SK-N-SH (cell line): ENCODE data around the gene USP10. TPM values are rescaled to one million over a fixed set of nuclear protein-coding genes. Genes with fewer than 3 reads are reported as not detected.

Experiments used
- CTCF ChIA-PET: fragments of 300-600, 350-600 bp; formaldehyde crosslinking; extraction: SDS; loops from one replicate; lab custom pipeline; 2021; lab: Yijun Ruan, JAX
- POLR2A ChIA-PET: fragments of 350-600 bp; sonication (Branson Sonifier 250); formaldehyde crosslinking; extraction: SDS; loops from one replicate; lab custom pipeline; 2020; ENCODE audit warnings: antibody characterized with exemption, inconsistent platforms; lab: Yijun Ruan, JAX
- DNase-seq: peaks from one replicate; pipeline ENCODE4 v3.0.0; 2012
- H2AFZ ChIP-seq: fragments of 200-600 bp; sonication (generic); 2 replicates; pipeline ENCODE4 v1.8.1; 2016; ENCODE audit warnings: antibody characterized with exemption, mild to moderate bottlenecking, low read depth
- H3F3A ChIP-seq: fragments of 200-600 bp; sonication (generic); replicated peaks from 2 replicates; pipeline ENCODE3; 2016; ENCODE audit warnings: antibody characterized with exemption, mild to moderate bottlenecking; ENCODE audit not compliant: insufficient read depth
- H3K27ac ChIP-seq, 2 experiments: fragments of 200-500 bp in 1 of 2; fragments of 200-600 bp in 1 of 2; sonication (Bioruptor generic) in 1 of 2; sonication (generic), shearing (Covaris generic) in 1 of 2; 2 replicates each; pipeline versions ENCODE4 v1.5.1 to v1.6.1; 2014 to 2016; ENCODE audit warnings: low read depth in 2 of 2, inconsistent platforms in 1 of 2, low read length in 1 of 2, mild to moderate bottlenecking in 1 of 2, mixed read lengths in 1 of 2
- H3K27me3 ChIP-seq: fragments of 200-600 bp; sonication (generic), shearing (Covaris generic); 2 replicates; pipeline ENCODE4 v1.6.1; 2016; ENCODE audit warnings: mixed run types; ENCODE audit not compliant: insufficient read depth
- H3K36me3 ChIP-seq, 2 experiments: fragments of 200-500 bp in 1 of 2; fragments of 200-600 bp in 1 of 2; sonication (Bioruptor generic) in 1 of 2; sonication (generic) in 1 of 2; replicated peaks in 1 of 2; 2 replicates each; pipeline versions ENCODE3 to v1.5.1; 2014 to 2016; ENCODE audit warnings: low read length in 1 of 2, mild to moderate bottlenecking in 1 of 2; ENCODE audit not compliant: insufficient read depth in 2 of 2, control insufficient read depth in 1 of 2
- H3K4me1 ChIP-seq, 2 experiments: fragments of 200-500 bp in 1 of 2; fragments of 200-600 bp in 1 of 2; sonication (Bioruptor generic) in 1 of 2; sonication (generic), shearing (Covaris generic) in 1 of 2; 2 replicates each; pipeline versions ENCODE4 v1.5.1 to v1.6.1; 2014 to 2016; ENCODE audit warnings: low read depth in 1 of 2, low read length in 1 of 2, mixed run types in 1 of 2; ENCODE audit not compliant: insufficient read depth in 2 of 2, control insufficient read depth in 1 of 2
- H3K4me2 ChIP-seq: fragments of 200-600 bp; sonication (generic), shearing (Covaris generic); 2 replicates; pipeline ENCODE4 v1.6.1; 2017; ENCODE audit warnings: mixed run types
- H3K4me3 ChIP-seq, 2 experiments: fragments of 200-500 bp in 1 of 2; fragments of 200-600 bp in 1 of 2; sonication (Bioruptor generic) in 1 of 2; sonication (generic), shearing (Covaris generic) in 1 of 2; 2 replicates each; pipeline versions ENCODE4 v1.5.1 to v1.8.1; 2014 to 2016; ENCODE audit warnings: low read depth in 2 of 2, inconsistent platforms in 1 of 2, low read length in 1 of 2, mild to moderate bottlenecking in 1 of 2, mixed read lengths in 1 of 2, moderate library complexity in 1 of 2
- H3K79me2 ChIP-seq: fragments of 200-600 bp; sonication (generic); 2 replicates; pipeline ENCODE4 v1.8.1; 2017; ENCODE audit warnings: mild to moderate bottlenecking; ENCODE audit not compliant: insufficient read depth
- H3K9ac ChIP-seq: fragments of 200-600 bp; sonication (generic); 2 replicates; pipeline ENCODE4 v1.6.1; 2017; ENCODE audit warnings: mixed run types
- H3K9me2 ChIP-seq: fragments of 200-600 bp; sonication (generic); 2 replicates; pipeline ENCODE4 v1.6.1; 2017; ENCODE audit warnings: mixed run types
- H3K9me3 ChIP-seq: fragments of 200-600 bp; sonication (generic); 2 replicates; pipeline ENCODE4 v1.6.1; 2017; ENCODE audit warnings: mixed run types, mild to moderate bottlenecking, moderate library complexity
- H4K20me1 ChIP-seq: fragments of 200-600 bp; sonication (generic); 2 replicates; pipeline ENCODE4 v1.6.1; 2017; ENCODE audit warnings: mild to moderate bottlenecking, mixed run types; ENCODE audit not compliant: insufficient read depth
- CHD2 ChIP-seq: fragments of 150-350 bp; IDR thresholded peaks from 2 replicates; pipeline ENCODE4 v1.6.1; 2018; ENCODE audit warnings: low read length; ENCODE audit not compliant: partially characterized antibody
- EP300 ChIP-seq, 2 experiments: IDR thresholded peaks; 2 replicates each; pipeline versions ENCODE4 v1.4.0 to v1.6.1; 2012; ENCODE audit warnings: borderline replicate concordance in 1 of 2, low read depth in 1 of 2, low read length in 1 of 2
- EZH2phosphoT487 ChIP-seq: fragments of 200-600 bp; sonication (generic); IDR thresholded peaks from 2 replicates; pipeline ENCODE4 v1.6.1; 2017; ENCODE audit warnings: low read depth, mixed run types, mild to moderate bottlenecking, antibody characterized with exemption, moderate library complexity, borderline replicate concordance
- FOSL2 ChIP-seq: IDR thresholded peaks from 2 replicates; pipeline ENCODE4 v1.4.0; 2012; ENCODE audit warnings: low read depth, mild to moderate bottlenecking, moderate library complexity, borderline replicate concordance
- FOXM1 ChIP-seq: IDR thresholded peaks from 2 replicates; pipeline ENCODE4 v1.4.0; 2012; ENCODE audit warnings: low read depth, mild to moderate bottlenecking
- GABPA ChIP-seq: IDR thresholded peaks from 2 replicates; pipeline ENCODE4 v1.4.0; 2012; ENCODE audit warnings: low read depth, mild to moderate bottlenecking
- GATA2 ChIP-seq: sonication (generic); formaldehyde crosslinking; IDR thresholded peaks from 2 replicates; pipeline ENCODE4 v1.5.0; 2020; ENCODE audit warnings: mild to moderate bottlenecking, missing genetic modification reagents
- MXI1 ChIP-seq: IDR thresholded peaks from 2 replicates; pipeline ENCODE4 v1.6.1; 2012; ENCODE audit warnings: mild to moderate bottlenecking, low read depth, low read length, improper control_type of control experiment
- NRF1 ChIP-seq: IDR thresholded peaks from 2 replicates; pipeline ENCODE4 v1.6.1; 2012; ENCODE audit warnings: low read depth, mild to moderate bottlenecking, low read length
- RFX5 ChIP-seq: IDR thresholded peaks from 2 replicates; pipeline ENCODE4 v1.6.1; 2012; ENCODE audit warnings: mild to moderate bottlenecking, improper control_type of control experiment, low read length
- RXRA ChIP-seq: IDR thresholded peaks from 2 replicates; pipeline ENCODE4 v1.4.0; 2012; ENCODE audit warnings: low read depth, mild to moderate bottlenecking, borderline replicate concordance
- SIN3A ChIP-seq: IDR thresholded peaks from 2 replicates; pipeline ENCODE4 v1.6.1; 2012; ENCODE audit warnings: low read depth, mild to moderate bottlenecking, low read length, moderate library complexity, borderline replicate concordance
- WGBS: methylation state at CpG from one replicate; pipeline ENCODE4 v1.1.6; 2017; ENCODE audit warnings: low lambda C conversion rate; 5-methylcytosine and 5-hydroxymethylcytosine counted together
- polyA plus RNA-seq, 3 experiments: library from polyadenylated mRNA; depleted of rRNA; stranded (reverse); fragments of >200 nt; gene quantifications; 2 replicates each; pipeline ENCODE4 v1.2.3, GENCODE V29; 2012
- TF ChIP-seq, protein P1 (sequence below): IDR thresholded peaks from 2 replicates; pipeline ENCODE4 v1.4.0; 2012; ENCODE audit warnings: low read depth
- TF ChIP-seq, protein P2 (sequence below): IDR thresholded peaks from 2 replicates; pipeline ENCODE4 v1.6.1; 2012; ENCODE audit warnings: mild to moderate bottlenecking, low read depth, low read length, moderate library complexity
- TF ChIP-seq, protein P3 (sequence below): IDR thresholded peaks from 2 replicates; pipeline ENCODE4 v1.4.0; 2012; ENCODE audit warnings: low read depth, borderline replicate concordance
- TF ChIP-seq, protein P4 (sequence below): fragments of 200-600 bp; sonication (generic); IDR thresholded peaks from 2 replicates; pipeline ENCODE4 v1.6.1; 2017; ENCODE audit warnings: antibody characterized with exemption, mild to moderate bottlenecking, moderate library complexity
- TF ChIP-seq, protein P5 (sequence below): IDR thresholded peaks from 2 replicates; pipeline ENCODE4; 2012

USP10 gene
- polyA plus RNA-seq, 1 of the 3 experiments (the other 2 are of a cell fraction) = 49.2 TPM

DNA sequence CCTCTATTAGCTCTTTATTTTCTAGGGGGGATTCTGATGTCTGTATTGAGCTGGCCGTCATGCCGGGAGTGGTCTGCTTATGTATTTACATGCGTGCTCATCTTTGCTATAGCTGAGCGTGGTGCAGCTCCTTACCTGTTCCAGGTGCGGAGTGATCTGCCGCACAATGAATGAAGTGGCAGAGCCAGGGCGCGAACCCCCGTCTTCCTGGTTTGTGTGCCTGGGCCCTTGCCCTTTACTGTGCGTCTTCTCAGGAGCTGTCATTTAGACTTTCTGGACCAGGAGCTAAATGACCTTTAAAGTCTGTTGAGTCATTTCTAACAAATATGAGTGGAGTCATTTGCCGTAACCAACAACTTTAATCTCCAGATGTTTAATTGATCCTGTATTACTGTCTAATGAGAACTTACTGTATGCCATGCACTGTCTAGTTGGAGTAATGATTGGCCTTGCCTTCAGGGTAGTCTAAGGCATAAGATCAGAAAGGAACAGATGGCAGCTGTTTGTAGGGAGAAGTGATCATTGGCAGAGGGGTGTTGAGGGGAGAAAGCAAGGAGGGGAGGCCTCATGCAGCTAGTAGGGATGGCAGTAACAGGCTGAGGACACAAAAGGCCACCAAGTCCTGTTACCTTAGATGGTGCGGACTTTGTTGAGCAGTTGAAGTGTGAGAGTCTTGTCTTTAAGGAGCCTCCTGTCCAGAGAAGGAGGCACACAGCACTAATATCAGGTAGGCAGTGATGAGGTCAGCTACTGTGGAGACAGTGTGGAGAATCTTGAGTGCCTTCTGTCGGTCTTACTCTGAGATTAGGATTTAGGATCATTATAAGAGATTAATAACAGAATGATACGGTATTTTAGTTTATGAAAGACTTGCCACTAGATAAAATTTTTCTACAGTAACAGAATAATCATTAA is 53.9 kb downstream of the USP10 start:
- Histone ChIP-seq H3K4me1 (no peaks in the 10 kb centered on the region; a peak in 1 of 4 replicates), H3K79me2 (peaks cover 96% of the 10 kb centered on the region), H4K20me1 (peaks cover 74% of the 10 kb centered on the region), H3K27me3 (no peaks in the 10 kb centered on the region), H3K9me3 (no peaks in the 10 kb centered on the region), H3K9ac (no peak overlapping the region), H3K27ac (no peak overlapping the region), H3K9me2 (no peaks in the 10 kb centered on the region), H2AFZ (no peak overlapping the region), H3F3A (peaks cover 11% of the 10 kb centered on the region), H3K4me3 (no peak overlapping the region), H3K4me2 (no peak overlapping the region), H3K36me3 (peaks cover 4 to 9% of the 10 kb centered on the region in 2 experiments)
- no peak for DNase-seq
- ChIA-PET CTCF (interaction anchor here (0.8 to 14.8 kb wide), 44 partner anchors 9 to 418 kb away, joined by 3 to 428 read pairs (median 5); no protein-coding TSS in a partner anchor), POLR2A (no interaction called here)
- TF ChIP-seq EP300 (IDR thresholded peaks at IDR 0.05; ENCODE audit: borderline replicate concordance in 1 of 2, low read depth in 1 of 2, low read length in 1 of 2) = no peak
- TF ChIP-seq, protein P1, sequence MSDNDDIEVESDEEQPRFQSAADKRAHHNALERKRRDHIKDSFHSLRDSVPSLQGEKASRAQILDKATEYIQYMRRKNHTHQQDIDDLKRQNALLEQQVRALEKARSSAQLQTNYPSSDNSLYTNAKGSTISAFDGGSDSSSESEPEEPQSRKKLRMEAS = no peak
- TF ChIP-seq, protein P2, sequence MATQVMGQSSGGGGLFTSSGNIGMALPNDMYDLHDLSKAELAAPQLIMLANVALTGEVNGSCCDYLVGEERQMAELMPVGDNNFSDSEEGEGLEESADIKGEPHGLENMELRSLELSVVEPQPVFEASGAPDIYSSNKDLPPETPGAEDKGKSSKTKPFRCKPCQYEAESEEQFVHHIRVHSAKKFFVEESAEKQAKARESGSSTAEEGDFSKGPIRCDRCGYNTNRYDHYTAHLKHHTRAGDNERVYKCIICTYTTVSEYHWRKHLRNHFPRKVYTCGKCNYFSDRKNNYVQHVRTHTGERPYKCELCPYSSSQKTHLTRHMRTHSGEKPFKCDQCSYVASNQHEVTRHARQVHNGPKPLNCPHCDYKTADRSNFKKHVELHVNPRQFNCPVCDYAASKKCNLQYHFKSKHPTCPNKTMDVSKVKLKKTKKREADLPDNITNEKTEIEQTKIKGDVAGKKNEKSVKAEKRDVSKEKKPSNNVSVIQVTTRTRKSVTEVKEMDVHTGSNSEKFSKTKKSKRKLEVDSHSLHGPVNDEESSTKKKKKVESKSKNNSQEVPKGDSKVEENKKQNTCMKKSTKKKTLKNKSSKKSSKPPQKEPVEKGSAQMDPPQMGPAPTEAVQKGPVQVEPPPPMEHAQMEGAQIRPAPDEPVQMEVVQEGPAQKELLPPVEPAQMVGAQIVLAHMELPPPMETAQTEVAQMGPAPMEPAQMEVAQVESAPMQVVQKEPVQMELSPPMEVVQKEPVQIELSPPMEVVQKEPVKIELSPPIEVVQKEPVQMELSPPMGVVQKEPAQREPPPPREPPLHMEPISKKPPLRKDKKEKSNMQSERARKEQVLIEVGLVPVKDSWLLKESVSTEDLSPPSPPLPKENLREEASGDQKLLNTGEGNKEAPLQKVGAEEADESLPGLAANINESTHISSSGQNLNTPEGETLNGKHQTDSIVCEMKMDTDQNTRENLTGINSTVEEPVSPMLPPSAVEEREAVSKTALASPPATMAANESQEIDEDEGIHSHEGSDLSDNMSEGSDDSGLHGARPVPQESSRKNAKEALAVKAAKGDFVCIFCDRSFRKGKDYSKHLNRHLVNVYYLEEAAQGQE = no peak
- TF ChIP-seq, protein P3, sequence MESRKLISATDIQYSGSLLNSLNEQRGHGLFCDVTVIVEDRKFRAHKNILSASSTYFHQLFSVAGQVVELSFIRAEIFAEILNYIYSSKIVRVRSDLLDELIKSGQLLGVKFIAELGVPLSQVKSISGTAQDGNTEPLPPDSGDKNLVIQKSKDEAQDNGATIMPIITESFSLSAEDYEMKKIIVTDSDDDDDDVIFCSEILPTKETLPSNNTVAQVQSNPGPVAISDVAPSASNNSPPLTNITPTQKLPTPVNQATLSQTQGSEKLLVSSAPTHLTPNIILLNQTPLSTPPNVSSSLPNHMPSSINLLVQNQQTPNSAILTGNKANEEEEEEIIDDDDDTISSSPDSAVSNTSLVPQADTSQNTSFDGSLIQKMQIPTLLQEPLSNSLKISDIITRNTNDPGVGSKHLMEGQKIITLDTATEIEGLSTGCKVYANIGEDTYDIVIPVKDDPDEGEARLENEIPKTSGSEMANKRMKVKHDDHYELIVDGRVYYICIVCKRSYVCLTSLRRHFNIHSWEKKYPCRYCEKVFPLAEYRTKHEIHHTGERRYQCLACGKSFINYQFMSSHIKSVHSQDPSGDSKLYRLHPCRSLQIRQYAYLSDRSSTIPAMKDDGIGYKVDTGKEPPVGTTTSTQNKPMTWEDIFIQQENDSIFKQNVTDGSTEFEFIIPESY = no peak
- TF ChIP-seq GATA2 = no peak
- no peak for TF ChIP-seq FOXM1
- no peak for TF ChIP-seq NRF1
- TF ChIP-seq SIN3A = no peak
- no peak for TF ChIP-seq GABPA
- TF ChIP-seq MXI1 = no peak
- TF ChIP-seq FOSL2 = no peak
- no peak for TF ChIP-seq CHD2
- TF ChIP-seq, protein P4, sequence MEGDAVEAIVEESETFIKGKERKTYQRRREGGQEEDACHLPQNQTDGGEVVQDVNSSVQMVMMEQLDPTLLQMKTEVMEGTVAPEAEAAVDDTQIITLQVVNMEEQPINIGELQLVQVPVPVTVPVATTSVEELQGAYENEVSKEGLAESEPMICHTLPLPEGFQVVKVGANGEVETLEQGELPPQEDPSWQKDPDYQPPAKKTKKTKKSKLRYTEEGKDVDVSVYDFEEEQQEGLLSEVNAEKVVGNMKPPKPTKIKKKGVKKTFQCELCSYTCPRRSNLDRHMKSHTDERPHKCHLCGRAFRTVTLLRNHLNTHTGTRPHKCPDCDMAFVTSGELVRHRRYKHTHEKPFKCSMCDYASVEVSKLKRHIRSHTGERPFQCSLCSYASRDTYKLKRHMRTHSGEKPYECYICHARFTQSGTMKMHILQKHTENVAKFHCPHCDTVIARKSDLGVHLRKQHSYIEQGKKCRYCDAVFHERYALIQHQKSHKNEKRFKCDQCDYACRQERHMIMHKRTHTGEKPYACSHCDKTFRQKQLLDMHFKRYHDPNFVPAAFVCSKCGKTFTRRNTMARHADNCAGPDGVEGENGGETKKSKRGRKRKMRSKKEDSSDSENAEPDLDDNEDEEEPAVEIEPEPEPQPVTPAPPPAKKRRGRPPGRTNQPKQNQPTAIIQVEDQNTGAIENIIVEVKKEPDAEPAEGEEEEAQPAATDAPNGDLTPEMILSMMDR = no peak
- TF ChIP-seq RFX5 = no peak
- TF ChIP-seq EZH2phosphoT487 = no peak
- TF ChIP-seq RXRA = no peak
- TF ChIP-seq, protein P5, sequence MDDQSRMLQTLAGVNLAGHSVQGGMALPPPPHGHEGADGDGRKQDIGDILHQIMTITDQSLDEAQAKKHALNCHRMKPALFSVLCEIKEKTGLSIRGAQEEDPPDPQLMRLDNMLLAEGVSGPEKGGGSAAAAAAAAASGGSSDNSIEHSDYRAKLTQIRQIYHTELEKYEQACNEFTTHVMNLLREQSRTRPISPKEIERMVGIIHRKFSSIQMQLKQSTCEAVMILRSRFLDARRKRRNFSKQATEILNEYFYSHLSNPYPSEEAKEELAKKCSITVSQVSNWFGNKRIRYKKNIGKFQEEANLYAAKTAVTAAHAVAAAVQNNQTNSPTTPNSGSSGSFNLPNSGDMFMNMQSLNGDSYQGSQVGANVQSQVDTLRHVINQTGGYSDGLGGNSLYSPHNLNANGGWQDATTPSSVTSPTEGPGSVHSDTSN = no peak
- 87% methylated on average over 14 of the region's 14 CpGs for WGBS
